GM18517 (cell line): ENCODE results near the gene GTF3C1.

Source experiments
- ATAC-seq: cut with Tn5 transposase; IDR thresholded peaks from one replicate; pipeline ENCODE4 v1.9.1; 2021; ENCODE audit warnings: mild to moderate bottlenecking, moderate library complexity; ENCODE audit not compliant: unreplicated experiment

GTF3C1 gene

GRCh38 chr16:27520982-27521673, 28.6 kb downstream of the GTF3C1 start:
- no peak for ATAC-seq

- ATAC-seq: no peak
These were observed 31.5 kb downstream of the GTF3C1 start for GRCh38 chr16:27518226-27518625.

- no peak for ATAC-seq
These were observed 32.0 kb downstream of the GTF3C1 start for GRCh38 chr16:27517664-27518063.

GRCh38 chr16:27516365-27516764, 33.3 kb downstream of the GTF3C1 start:
- no peak for ATAC-seq

- ATAC-seq: no peak
These were observed 33.8 kb downstream of the GTF3C1 start for GRCh38 chr16:27515874-27516353.

GRCh38 chr16:27514806-27515205, 34.9 kb downstream of the GTF3C1 start:
- no peak for ATAC-seq

GRCh38 chr16:27511657-27512448, 37.9 kb downstream of the GTF3C1 start:
- ATAC-seq: no peak

GRCh38 chr16:27508476-27508875, 41.2 kb downstream of the GTF3C1 start:
- ATAC-seq: no peak

- ATAC-seq: no peak
These were observed 42.9 kb downstream of the GTF3C1 start for GRCh38 chr16:27506771-27507170.

- ATAC-seq: no peak
These were observed 44.1 kb downstream of the GTF3C1 start for GRCh38 chr16:27505297-27506236.

- no peak for ATAC-seq
These were observed 46.1 kb downstream of the GTF3C1 start for GRCh38 chr16:27503662-27504061.

GRCh38 chr16:27500801-27501200, 48.9 kb downstream of the GTF3C1 start:
- ATAC-seq: no peak

- no peak for ATAC-seq
These were observed 50.1 kb downstream of the GTF3C1 start for GRCh38 chr16:27499659-27500055.

- ATAC-seq: no peak
These were observed 50.6 kb downstream of the GTF3C1 start for GRCh38 chr16:27498916-27499658.

- no peak for ATAC-seq
These were observed 51.5 kb downstream of the GTF3C1 start for GRCh38 chr16:27498031-27498825.

GRCh38 chr16:27495191-27495590, 54.5 kb downstream of the GTF3C1 start:
- no peak for ATAC-seq

- ATAC-seq: no peak
These were observed 57.1 kb downstream of the GTF3C1 start for GRCh38 chr16:27492588-27492979.

- no peak for ATAC-seq
These were observed 57.7 kb downstream of the GTF3C1 start for GRCh38 chr16:27491894-27492587.

- no peak for ATAC-seq
These were observed 59.8 kb downstream of the GTF3C1 start for GRCh38 chr16:27489906-27490305.
